GM12864 (cell line): ENCODE results near the gene UBE2M.
A peak's percentile ranks its signal among the peaks of the same experiment; 100 is the strongest.

Experiments used
- DNase-seq: peaks from one replicate; pipeline ENCODE4 v3.0.0-alpha.2; 2011; ENCODE audit warnings: low read depth
- H3K4me3 ChIP-seq: 2 replicates; pipeline ENCODE4 v1.5.1; 2011; ENCODE audit warnings: mild to moderate bottlenecking, low read depth, low read length, control low read depth
- TF ChIP-seq, protein P1 (sequence below): IDR thresholded peaks from 2 replicates; pipeline ENCODE4 v1.5.1; 2011; ENCODE audit warnings: low read depth, mild to moderate bottlenecking, moderate library complexity, low read length, control low read depth, inconsistent platforms; ENCODE audit errors: missing control alignments

Gene UBE2M

DNA sequence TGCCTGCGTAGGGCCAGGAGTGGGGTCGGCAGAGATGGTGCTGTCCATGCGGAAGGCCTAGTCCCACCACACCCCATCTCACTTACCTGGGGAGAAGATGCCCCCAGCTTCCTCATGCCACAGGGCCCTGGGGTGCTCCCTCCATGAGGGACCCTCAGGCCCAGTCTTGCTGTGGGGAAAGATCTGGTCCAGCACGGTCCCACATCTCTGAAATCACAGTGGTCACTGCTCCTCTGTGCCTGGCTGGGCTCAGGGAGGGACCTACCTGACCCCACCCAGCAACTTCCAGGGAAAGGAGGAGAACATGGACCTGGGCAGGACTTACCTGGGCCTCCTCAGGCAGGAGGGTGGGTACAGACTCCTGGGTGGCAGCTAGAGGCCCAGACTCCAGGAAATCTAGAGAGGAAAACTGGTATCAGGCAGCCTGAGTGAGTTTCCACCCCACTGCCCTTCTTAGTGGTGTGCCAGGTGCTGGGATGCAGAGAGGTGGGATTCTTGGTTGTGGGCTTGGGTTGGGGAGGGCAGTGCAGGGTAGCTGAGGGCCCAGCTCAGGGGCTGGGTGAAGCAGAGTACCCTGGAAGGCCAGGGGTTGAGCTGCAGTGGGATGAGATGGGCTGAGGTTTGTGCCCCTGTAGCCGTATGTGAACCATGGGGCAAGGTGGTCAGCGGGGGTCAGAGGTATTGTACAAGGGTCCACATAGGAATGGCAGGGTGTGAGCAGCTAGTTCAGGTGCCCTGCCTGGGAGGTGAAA is 11.0 kb upstream of the UBE2M start:
- H3K4me3 ChIP-seq, result no peak overlapping the region
- TF ChIP-seq, protein P1, sequence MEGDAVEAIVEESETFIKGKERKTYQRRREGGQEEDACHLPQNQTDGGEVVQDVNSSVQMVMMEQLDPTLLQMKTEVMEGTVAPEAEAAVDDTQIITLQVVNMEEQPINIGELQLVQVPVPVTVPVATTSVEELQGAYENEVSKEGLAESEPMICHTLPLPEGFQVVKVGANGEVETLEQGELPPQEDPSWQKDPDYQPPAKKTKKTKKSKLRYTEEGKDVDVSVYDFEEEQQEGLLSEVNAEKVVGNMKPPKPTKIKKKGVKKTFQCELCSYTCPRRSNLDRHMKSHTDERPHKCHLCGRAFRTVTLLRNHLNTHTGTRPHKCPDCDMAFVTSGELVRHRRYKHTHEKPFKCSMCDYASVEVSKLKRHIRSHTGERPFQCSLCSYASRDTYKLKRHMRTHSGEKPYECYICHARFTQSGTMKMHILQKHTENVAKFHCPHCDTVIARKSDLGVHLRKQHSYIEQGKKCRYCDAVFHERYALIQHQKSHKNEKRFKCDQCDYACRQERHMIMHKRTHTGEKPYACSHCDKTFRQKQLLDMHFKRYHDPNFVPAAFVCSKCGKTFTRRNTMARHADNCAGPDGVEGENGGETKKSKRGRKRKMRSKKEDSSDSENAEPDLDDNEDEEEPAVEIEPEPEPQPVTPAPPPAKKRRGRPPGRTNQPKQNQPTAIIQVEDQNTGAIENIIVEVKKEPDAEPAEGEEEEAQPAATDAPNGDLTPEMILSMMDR, result no peak
- no peak for DNase-seq

DNA sequence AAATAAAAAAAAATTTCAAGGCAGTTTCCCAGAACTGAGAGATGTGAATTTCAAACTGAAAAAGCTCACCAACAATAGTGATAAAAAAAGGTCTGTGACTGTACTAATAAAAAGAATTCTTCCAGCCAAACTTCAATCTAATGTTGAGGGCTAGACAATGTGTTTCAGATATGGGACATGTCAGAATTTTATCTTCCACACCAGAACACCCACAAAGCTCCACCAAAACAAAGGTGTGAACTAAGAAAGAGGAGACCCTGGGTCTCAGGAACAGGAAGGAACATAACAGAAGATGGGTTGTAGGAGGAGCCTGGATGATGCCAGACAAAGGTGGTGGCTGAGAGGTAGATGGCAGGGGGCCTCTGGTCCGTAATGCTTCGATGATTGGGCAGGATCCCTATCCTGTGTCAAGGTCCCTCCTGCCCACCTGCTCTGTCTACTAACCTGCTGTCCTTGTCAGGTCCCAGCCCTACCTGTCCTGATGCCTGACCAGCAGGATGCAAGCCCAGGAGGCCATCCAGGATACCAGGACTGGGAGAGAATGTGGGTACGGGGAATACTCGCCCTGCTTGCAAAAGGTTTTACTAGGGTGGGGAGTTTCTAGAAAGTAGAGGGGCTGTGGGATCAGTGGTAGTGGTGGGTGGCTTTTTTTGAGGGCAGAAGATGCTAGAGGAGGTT is 10.2 kb upstream of the UBE2M start:
- no peak for DNase-seq
- TF ChIP-seq, protein P1, result no peak

DNA sequence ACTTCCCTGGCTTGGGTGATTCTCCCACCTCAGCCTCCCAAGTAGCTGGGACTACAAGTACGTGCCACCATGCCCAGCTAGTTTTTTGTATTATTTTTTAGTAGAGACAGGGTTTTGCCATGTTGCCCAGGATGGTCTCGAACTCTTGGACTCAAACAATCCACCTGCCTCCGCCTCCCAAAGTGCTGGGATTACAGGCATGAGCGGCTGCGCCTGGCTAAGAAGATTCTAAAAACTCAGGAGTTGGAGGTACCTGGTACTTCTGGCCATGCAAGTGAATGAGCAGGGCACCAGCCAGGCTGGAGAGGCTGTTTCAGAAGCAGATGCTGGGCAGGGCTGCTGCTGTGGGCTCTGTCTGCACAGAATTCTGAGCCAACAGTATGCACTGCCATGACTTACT is 8.6 kb upstream of the UBE2M start:
- TF ChIP-seq, protein P1, result no peak
- no peak for DNase-seq

More for the DNA sequence above, 10.2 kb upstream of the UBE2M start:
- no peak overlapping the region for H3K4me3 ChIP-seq

DNA sequence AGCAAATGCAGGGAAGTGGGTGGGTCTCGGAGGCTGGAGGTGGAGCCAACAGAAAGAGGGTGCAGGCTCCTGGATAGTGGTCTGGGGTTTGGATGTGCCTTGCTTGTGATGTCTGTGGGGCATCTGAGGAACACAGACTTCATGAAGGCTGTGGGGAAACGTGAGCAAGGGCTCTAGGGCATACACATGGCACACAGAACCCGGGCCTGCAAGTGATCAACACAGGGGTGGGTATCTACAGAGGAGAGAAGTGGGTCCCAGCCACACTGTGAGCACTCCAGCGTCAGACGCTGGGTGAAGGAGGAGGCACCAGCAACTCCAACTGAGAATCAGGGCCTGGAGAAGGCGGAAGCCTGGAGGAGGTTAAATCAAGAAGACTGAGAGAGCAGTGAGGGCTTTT is 5.4 kb upstream of the UBE2M start:
- H3K4me3 ChIP-seq, result no peak overlapping the region; the same call in 1 of the 2 replicates
- DNase-seq, result no peak
- TF ChIP-seq, protein P1, result no peak

More for the DNA sequence above, 8.6 kb upstream of the UBE2M start:
- no peak overlapping the region for H3K4me3 ChIP-seq

DNA sequence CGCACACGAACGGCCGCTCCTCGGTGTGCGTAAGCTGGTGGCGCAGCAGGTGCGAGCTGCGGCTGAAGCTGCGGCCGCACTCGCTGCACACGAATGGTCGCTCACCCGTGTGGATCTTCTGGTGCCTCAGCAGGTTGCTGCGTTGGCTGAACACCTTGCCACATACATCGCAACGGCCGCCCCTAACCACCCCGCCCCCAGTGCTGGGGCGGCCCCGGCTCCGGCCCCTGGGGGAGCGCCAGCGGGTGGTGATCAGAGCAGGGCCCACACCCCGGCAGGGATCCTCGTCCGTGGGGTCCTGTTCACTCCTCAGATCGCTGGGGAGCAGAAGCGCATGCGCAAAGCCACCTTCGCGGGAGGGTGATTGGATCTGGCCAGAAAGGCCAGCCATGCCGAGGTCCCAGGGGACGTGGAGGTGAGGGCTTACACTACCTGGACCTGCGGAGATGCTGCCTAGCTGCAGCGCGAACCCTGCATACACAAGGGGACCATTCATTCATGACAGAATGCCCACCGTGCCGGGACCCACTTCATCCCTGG is 4.7 kb upstream of the UBE2M start:
- H3K4me3 ChIP-seq, result peak overlapping the region; percentile 54
- TF ChIP-seq, protein P1, result no peak
- DNase-seq, result no peak

DNA sequence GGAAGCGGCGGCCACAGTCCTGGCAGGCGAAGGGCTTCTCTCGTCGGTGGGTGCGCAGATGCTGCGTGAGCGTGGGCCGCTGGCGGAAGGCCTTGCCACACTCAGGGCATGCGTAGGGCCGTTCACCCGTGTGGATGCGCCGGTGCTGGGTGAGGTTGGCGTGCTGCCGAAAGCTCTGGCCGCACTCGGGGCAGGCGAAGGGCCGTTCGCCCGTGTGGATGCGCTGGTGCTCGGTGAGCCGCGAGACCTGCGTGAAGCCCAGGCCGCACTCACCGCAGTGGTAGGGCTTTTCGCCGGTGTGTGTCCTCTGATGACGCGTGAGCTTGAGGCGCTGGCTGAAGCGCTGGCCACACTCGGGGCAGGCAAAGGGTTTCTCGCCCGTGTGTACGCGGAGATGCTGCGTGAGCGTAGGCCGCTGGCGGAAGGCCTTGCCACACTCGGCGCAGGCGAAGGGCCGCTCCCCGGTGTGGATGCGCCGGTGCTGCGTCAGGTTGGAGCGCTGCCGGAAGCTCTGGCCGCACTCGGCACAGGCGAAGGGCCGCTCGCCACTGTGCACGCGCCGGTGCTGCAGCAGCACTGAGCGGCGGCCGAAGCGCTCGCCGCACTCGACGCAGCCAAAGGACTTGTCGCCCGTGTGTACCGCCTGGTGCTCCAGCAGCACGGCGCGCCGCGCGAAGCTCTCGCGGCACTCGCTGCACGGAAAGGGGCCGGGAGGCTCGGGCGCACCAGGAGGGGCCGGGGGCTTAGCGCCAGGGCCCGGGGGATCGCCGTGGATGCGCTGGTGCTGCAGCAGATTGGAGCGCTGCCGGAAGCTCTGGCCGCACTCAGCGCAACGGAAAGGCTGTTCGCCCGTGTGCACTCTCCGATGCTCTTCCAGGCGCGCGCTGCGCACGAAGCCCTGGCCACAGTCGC is 4.0 kb upstream of the UBE2M start:
- TF ChIP-seq, protein P1, result no peak
- no peak for DNase-seq
- peak overlapping the region; percentile 54 for H3K4me3 ChIP-seq
